Tibial nerve (tissue), 4 donors: ENCODE measurements around the gene CENPP. TPM values are rescaled to one million over a fixed set of nuclear protein-coding genes. Genes with fewer than 3 reads are reported as not detected.
A peak's percentile ranks its signal among the peaks of the same experiment; 100 is the strongest.
"Not testable (repeated sequence)": the region's sequence is repeated elsewhere in the genome, so short reads cannot be mapped to it uniquely, and the experiment has no call there.

Source experiments
- DNase-seq, 2 donors: peaks; one replicate each; pipeline ENCODE4 v3.0.0-alpha.2; 2019; ENCODE audit warnings: low spot score in 2 of 2
- H3K27ac ChIP-seq, 4 donors: fragments of 200-600 bp; sonication (generic) in 3 of 4; one replicate each; pipeline ENCODE4 v1.5.1; 2017 to 2019; ENCODE audit warnings: mild to moderate bottlenecking in 1 of 4
- H3K27me3 ChIP-seq, 2 donors: fragments of 200-600 bp; sonication (generic) in 1 of 2; one replicate each; pipeline versions ENCODE4 v1.5.1 to v1.6.0; 2017 to 2019
- H3K36me3 ChIP-seq, 3 donors: fragments of 200-600 bp; sonication (generic); one replicate each; pipeline ENCODE4 v1.5.1; 2018 to 2019
- H3K4me1 ChIP-seq, 4 donors: fragments of 200-600 bp; sonication (generic) in 3 of 4; one replicate each; pipeline ENCODE4 v1.5.1; 2017 to 2019
- H3K4me3 ChIP-seq, 4 donors: fragments of 200-600 bp; sonication (generic) in 3 of 4; one replicate each; pipeline ENCODE4 v1.5.1; 2017 to 2019; ENCODE audit warnings: mild to moderate bottlenecking in 1 of 4, moderate library complexity in 1 of 4
- H3K9me3 ChIP-seq, 4 donors: fragments of 200-600 bp; sonication (generic) in 3 of 4; one replicate each; pipeline ENCODE4 v1.5.1; 2017 to 2019
- EP300 ChIP-seq, 2 donors: sonication (generic); formaldehyde crosslinking; IDR thresholded peaks; one replicate each; pipeline ENCODE4 v1.6.1; 2017; ENCODE audit warnings: antibody characterized with exemption in 2 of 2, mild to moderate bottlenecking in 1 of 2
- POLR2A ChIP-seq, 2 donors: fragments of 450-650 bp; IDR thresholded peaks; one replicate each; pipeline ENCODE4 v1.6.1; 2017; ENCODE audit warnings: antibody characterized with exemption in 2 of 2, mild to moderate bottlenecking in 2 of 2, moderate library complexity in 2 of 2
- WGBS, 2 donors: methylation state at CpG; one replicate each; pipeline ENCODE4 v1.1.5; 2018; 5-methylcytosine and 5-hydroxymethylcytosine counted together
- total RNA-seq, 4 donors: library from RNA; depleted of rRNA; stranded (reverse); fragments of >200 nt; gene quantifications; one replicate each; pipeline ENCODE4 v1.1.0, GENCODE V29; 2016
- TF ChIP-seq, protein P1 (sequence below), 5 experiments: fragments of 200-600 bp in 3 of 5; fragments of 450-650 bp in 2 of 5; sonication (generic) in 3 of 5; IDR thresholded peaks; one replicate each; pipeline ENCODE4 v1.5.1; 2016 to 2019; ENCODE audit warnings: antibody characterized with exemption in 5 of 5, mild to moderate bottlenecking in 3 of 5, moderate library complexity in 2 of 5

The CENPP gene
- total RNA-seq, 4 donors from 2014 or later: 5.0 to 17.1 (median 6.9) TPM

DNA sequence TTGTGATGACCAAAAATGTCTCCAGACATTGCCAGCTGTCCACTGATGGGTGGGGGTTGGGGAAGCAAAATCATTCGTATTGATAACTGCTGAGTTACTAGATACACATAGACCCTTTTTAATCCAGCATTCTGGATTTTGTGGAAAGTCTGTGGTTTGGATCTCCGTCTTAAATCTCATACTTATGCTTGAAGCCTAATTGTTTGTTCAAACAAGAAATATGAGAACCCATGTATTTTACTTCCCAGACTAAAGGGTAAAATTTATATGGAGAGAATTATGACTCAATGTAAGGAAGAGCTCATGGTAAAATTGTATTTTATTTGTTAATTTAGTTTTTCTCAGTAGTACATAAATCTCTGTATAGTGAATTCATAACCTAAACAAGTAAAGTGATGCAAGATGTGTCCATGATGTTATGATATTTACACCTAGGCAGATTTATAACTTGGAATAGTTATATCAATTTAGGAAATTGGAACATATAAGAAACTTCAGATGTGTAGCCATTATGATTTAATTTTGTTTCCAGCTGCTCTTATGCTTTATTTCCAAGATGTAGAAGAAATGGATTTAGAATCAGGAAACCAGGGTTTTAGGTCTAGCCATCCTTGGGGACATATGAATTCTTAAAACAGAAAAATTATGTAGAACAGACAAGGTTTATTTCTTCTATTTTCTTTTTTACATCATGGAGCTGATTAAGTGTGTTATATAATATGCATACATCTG is 83.2 kb downstream of the CENPP start:
- H3K36me3 ChIP-seq: no peaks in the 10 kb centered on the region
- H3K9me3 ChIP-seq: peaks cover 0 to 8% (median 0%) of the 10 kb centered on the region in 4 donors
- no peak overlapping the region for H3K27ac ChIP-seq
- H3K4me3 ChIP-seq: no peak overlapping the region
- peaks cover 0 to 38% (median 11%) of the 10 kb centered on the region in 4 donors for H3K4me1 ChIP-seq
- no peaks in the 10 kb centered on the region for H3K27me3 ChIP-seq
- TF ChIP-seq POLR2A (IDR thresholded peaks at IDR 0.05) (no peak), EP300 (IDR thresholded peaks at IDR 0.05) (no peak)
- TF ChIP-seq, protein P1, sequence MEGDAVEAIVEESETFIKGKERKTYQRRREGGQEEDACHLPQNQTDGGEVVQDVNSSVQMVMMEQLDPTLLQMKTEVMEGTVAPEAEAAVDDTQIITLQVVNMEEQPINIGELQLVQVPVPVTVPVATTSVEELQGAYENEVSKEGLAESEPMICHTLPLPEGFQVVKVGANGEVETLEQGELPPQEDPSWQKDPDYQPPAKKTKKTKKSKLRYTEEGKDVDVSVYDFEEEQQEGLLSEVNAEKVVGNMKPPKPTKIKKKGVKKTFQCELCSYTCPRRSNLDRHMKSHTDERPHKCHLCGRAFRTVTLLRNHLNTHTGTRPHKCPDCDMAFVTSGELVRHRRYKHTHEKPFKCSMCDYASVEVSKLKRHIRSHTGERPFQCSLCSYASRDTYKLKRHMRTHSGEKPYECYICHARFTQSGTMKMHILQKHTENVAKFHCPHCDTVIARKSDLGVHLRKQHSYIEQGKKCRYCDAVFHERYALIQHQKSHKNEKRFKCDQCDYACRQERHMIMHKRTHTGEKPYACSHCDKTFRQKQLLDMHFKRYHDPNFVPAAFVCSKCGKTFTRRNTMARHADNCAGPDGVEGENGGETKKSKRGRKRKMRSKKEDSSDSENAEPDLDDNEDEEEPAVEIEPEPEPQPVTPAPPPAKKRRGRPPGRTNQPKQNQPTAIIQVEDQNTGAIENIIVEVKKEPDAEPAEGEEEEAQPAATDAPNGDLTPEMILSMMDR (IDR thresholded peaks at IDR 0.05): no peak
- 84 to 89% methylated on average over 2 of the region's 2 CpGs for WGBS, 2 donors
- DNase-seq: no peak

DNA sequence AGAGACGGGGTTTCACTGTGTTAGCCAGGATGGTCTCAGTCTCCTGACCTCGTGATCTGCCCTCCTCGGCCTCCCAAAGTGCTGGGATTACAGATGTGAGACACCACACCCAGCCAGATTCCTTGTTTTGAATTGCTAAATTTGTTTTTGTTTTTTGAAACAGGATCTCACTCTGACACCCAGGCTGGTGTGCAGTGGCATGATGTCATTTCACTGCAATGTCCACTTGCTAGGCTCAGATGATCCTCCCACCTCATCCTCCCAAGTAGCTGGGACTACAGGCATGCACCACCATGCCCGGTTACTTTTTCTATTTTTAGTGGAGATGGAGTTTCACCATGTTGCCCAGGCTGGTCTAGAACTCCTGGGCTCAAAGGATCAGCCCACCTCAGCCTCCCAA is 85.4 kb downstream of the CENPP start:
- WGBS, 2 donors: 49 to 66% methylated on average over 4 of the region's 4 CpGs
- not testable (repeated sequence) for H3K36me3 ChIP-seq, H3K27ac ChIP-seq, H3K27me3 ChIP-seq, H3K4me3 ChIP-seq, H3K9me3 ChIP-seq, DNase-seq
- peaks cover 0 to 28% (median 7%) of the 10 kb centered on the region in 4 donors for H3K4me1 ChIP-seq

DNA sequence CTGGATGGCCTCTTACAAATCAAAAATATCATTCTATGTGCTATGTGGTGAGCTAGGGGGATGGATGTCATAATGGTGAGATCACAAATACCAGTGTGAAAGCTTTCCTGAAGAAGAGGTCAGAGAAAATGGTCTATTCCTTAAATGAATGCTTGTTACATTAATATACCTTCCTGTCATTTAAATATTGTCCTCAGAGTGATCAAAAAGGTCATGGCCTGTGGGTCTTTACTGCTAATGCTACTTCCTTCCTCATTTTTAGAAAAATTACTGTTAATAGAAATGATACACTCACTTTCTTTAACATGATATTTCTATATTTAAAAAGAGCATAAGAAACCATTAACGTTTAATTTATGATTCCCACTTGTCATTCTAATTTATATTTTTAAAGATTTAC is 88.8 kb downstream of the CENPP start:
- WGBS, 2 donors: 58 to 65% methylated on average over 1 of the region's 1 CpG
- TF ChIP-seq EP300 (IDR thresholded peaks at IDR 0.05) (no peak), POLR2A (IDR thresholded peaks at IDR 0.05) (no peak)
- TF ChIP-seq, protein P1 (IDR thresholded peaks at IDR 0.05): no peak
- H3K36me3 ChIP-seq: no peaks in the 10 kb centered on the region

DNA sequence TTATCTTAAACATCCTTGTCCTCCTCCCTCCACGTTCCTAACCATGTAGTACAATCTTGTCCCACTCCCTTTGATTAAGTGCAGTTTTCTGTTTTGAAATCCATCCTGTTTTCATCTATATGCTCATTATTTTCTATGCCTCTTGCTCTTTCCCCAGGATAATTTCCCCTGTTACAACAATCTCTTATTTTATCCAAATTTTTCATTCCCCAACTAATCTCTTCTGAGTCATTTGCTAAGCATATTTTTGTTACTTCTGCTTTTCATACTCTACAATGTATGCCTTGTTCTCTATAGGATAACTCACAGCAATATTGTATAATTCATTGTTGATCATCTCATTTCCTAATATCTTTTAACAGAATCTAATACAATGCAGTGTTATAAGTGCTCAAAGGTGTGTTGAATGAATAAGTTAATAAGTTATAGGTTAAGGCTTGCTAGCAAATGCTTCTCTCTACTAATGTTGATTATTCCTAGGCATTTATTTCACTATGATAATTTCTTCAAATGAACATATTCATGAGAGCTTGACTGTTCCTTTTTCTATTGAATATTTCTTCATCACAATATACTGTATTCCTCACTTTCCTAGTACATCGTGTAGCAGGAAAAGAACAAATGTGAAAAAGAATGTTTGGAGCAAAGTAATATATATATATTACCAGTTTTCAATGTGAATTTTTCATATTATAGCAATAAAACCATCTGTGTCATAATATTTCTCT is 97.0 kb downstream of the CENPP start:
- no peaks in the 10 kb centered on the region for H3K27me3 ChIP-seq
- TF ChIP-seq, protein P1 (IDR thresholded peaks at IDR 0.05): no peak
- TF ChIP-seq POLR2A (IDR thresholded peaks at IDR 0.05) (no peak), EP300 (IDR thresholded peaks at IDR 0.05) (no peak)
- H3K9me3 ChIP-seq: peaks cover 0 to 4% (median 0%) of the 10 kb centered on the region in 4 donors
- peak overlapping the region in 2 of 4 donors; percentile 47 to 74 for H3K27ac ChIP-seq
- peaks cover 0 to 24% (median 0%) of the 10 kb centered on the region in 4 donors for H3K4me1 ChIP-seq
- H3K4me3 ChIP-seq: peak overlapping the region; percentile 1 to 51 (median 19)
- H3K36me3 ChIP-seq: no peaks in the 10 kb centered on the region
- WGBS, 2 donors: 28 to 43% methylated on average over 2 of the region's 2 CpGs
- DNase-seq: no peak

More for the DNA sequence above, 88.8 kb downstream of the CENPP start:
- no peak for DNase-seq
- Histone ChIP-seq H3K27me3 (no peaks in the 10 kb centered on the region), H3K4me1 (peaks cover 0 to 15% (median 0%) of the 10 kb centered on the region in 4 donors), H3K27ac (no peak overlapping the region), H3K4me3 (no peak overlapping the region), H3K9me3 (peaks cover 0 to 13% (median 0%) of the 10 kb centered on the region in 4 donors)

DNA sequence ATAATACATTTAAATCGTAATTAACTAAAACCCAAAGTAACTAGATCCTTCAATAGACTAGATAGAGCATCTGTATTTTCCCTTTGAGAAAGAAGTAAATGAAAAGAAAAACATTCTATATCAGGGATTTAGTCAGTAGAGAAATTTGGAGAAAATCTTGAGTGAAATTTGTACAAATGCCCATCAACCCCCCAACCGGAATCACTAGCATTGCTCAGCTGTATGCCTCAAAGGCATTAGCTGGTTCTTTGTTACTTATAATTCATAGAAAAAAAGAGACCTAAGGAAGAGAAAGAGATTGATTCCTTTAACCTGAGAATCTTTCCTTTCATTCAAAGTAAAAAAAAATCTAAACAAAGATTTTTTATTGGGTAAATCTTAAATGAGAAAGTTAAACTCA is 97.9 kb downstream of the CENPP start:
- no peaks in the 10 kb centered on the region for H3K9me3 ChIP-seq
- TF ChIP-seq POLR2A (IDR thresholded peaks at IDR 0.05): no peak
- no peaks in the 10 kb centered on the region for H3K36me3 ChIP-seq
- H3K27me3 ChIP-seq: no peaks in the 10 kb centered on the region
- H3K4me1 ChIP-seq: peaks cover 0 to 24% (median 0%) of the 10 kb centered on the region in 4 donors
- peak overlapping the region; percentile 36 to 74 (median 53) for H3K27ac ChIP-seq
- WGBS, 2 donors: 64% methylated on average over 2 of the region's 2 CpGs
- no peak for DNase-seq
- H3K4me3 ChIP-seq: peak overlapping the region; percentile 1 to 51 (median 18)

DNA sequence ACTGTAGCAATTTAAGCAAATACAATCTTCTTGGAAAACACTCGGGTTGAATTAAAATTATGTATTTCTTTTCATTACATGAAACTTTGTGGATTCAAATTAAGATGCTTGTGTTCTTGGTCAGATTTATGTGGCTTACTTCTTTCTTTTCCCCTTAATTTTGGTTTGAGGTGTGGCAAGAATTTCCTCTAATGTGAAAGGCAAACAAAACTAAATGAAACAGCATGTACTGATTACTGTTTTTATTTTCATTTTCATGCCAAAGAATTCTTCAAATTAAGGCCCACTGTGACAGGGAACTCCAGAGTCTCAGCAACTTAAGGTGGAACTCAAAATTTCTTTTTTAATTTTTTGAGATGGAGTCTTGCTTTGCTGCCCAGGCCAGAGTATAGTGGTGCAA is 98.6 kb downstream of the CENPP start, which contains the start of gene OMD:
TSS of gene OMD (minus strand) at position 132 of the 400 bp plus-strand sequence. CDS start 6,913 bp downstream, outside the sequence.
- WGBS, 2 donors: 56 to 62% methylated on average over 1 of the region's 1 CpG
- peaks cover 0 to 24% (median 0%) of the 10 kb centered on the region in 4 donors for H3K4me1 ChIP-seq
- H3K27me3 ChIP-seq: no peaks in the 10 kb centered on the region
- H3K9me3 ChIP-seq: no peaks in the 10 kb centered on the region
- TF ChIP-seq EP300 (IDR thresholded peaks at IDR 0.05): peak in 1 of 2 donors; percentile 29
- TF ChIP-seq, protein P1 (IDR thresholded peaks at IDR 0.05): no peak
- peak within 1 kb of the TSS; percentile 7 to 51 (median 18) for H3K4me3 ChIP-seq
- DNase-seq: no peak
- peak within 1 kb of the TSS; percentile 36 to 74 (median 54) for H3K27ac ChIP-seq
- H3K36me3 ChIP-seq: no peaks in the 10 kb centered on the region
